Measurements from ENCODE around the gene ATPAF1.

Gene ATPAF1

GRCh38 chr1:46650491-46650890 lies 17.7 kb downstream of the ATPAF1 start:
- no peak for DNase-seq (ENCODE audit: low read depth)

- no peak for DNase-seq (ENCODE audit: low read depth)
Measured at GRCh38 chr1:46649764-46650163, 18.4 kb downstream of the ATPAF1 start.

- DNase-seq (ENCODE audit: low read depth), result no peak
Measured at GRCh38 chr1:46647611-46648010, 20.6 kb downstream of the ATPAF1 start.

- DNase-seq (ENCODE audit: low read depth), result peak; percentile 8
Measured at GRCh38 chr1:46646844-46647243, 21.3 kb downstream of the ATPAF1 start.

GRCh38 chr1:46646331-46646730 lies 21.8 kb downstream of the ATPAF1 start:
- DNase-seq (ENCODE audit: low read depth), result peak; percentile 30

GRCh38 chr1:46645815-46646214 lies 22.3 kb downstream of the ATPAF1 start:
- DNase-seq (ENCODE audit: low read depth), result no peak

GRCh38 chr1:46643368-46643775 lies 24.8 kb downstream of the ATPAF1 start:
- peak; percentile 96 for DNase-seq (ENCODE audit: low read depth)

GRCh38 chr1:46642115-46642680 lies 26.0 kb downstream of the ATPAF1 start:
- no peak for DNase-seq (ENCODE audit: low read depth)

- no peak for DNase-seq (ENCODE audit: low read depth)
Measured at GRCh38 chr1:46639547-46639946, 28.6 kb downstream of the ATPAF1 start.

- no peak for DNase-seq (ENCODE audit: low read depth)
Measured at GRCh38 chr1:46638921-46639320, 29.2 kb downstream of the ATPAF1 start.

GRCh38 chr1:46637444-46638083 lies 30.6 kb downstream of the ATPAF1 start:
- DNase-seq (ENCODE audit: low read depth), result no peak

GRCh38 chr1:46635205-46635604 lies 33.0 kb downstream of the ATPAF1 start:
- DNase-seq (ENCODE audit: low read depth), result no peak

GRCh38 chr1:46630719-46631118 lies 37.4 kb downstream of the ATPAF1 start:
- no peak for DNase-seq (ENCODE audit: low read depth)

- no peak for DNase-seq (ENCODE audit: low read depth)
Measured at GRCh38 chr1:46623743-46624644, 44.2 kb downstream of the ATPAF1 start.

GRCh38 chr1:46622344-46622743 lies 45.8 kb downstream of the ATPAF1 start:
- peak; percentile 85 for DNase-seq (ENCODE audit: low read depth)

GRCh38 chr1:46621930-46622329 lies 46.2 kb downstream of the ATPAF1 start:
- DNase-seq (ENCODE audit: low read depth), result peak; percentile 69

- DNase-seq (ENCODE audit: low read depth), result no peak
Measured at GRCh38 chr1:46619656-46620258, 48.4 kb downstream of the ATPAF1 start.

- no peak for DNase-seq (ENCODE audit: low read depth)
Measured at GRCh38 chr1:46618754-46619415, 49.3 kb downstream of the ATPAF1 start.

- DNase-seq (ENCODE audit: low read depth), result no peak
Measured at GRCh38 chr1:46617833-46618232, 50.3 kb downstream of the ATPAF1 start.

GRCh38 chr1:46617108-46617800 lies 50.9 kb downstream of the ATPAF1 start:
- no peak for DNase-seq (ENCODE audit: low read depth)
